A549 (cell line): ENCODE data around the gene TMEM183A. TPM values are rescaled to one million over a fixed set of nuclear protein-coding genes. Genes with fewer than 3 reads are reported as not detected.
A peak's percentile ranks its signal among the peaks of the same experiment; 100 is the strongest.

Source experiments
- CBX8 ChIP-seq: fragments of 200-600 bp; sonication (generic); IDR thresholded peaks from 2 replicates; pipeline ENCODE4 v1.6.1; 2016
- CEBPB ChIP-seq, 2 experiments: fragments of >200 bp in 1 of 2; sonication (Bioruptor Twin) in 1 of 2; formaldehyde crosslinking in 1 of 2; IDR thresholded peaks; 2 replicates each; pipeline ENCODE4 v1.6.1; 2012 to 2016
- E2F6 ChIP-seq: IDR thresholded peaks from 2 replicates; pipeline ENCODE4 v1.6.1; 2012; ENCODE audit warnings: low read depth, borderline replicate concordance
- EHF ChIP-seq: fragments of 250-450 bp; sonication (Bioruptor Pico); IDR thresholded peaks from 2 replicates; pipeline ENCODE4 v1.5.0; 2020; ENCODE audit warnings: mild to moderate bottlenecking
- ELK1 ChIP-seq: fragments of 150-350 bp; IDR thresholded peaks from 2 replicates; pipeline ENCODE4 v1.6.1; 2014; ENCODE audit warnings: low read depth, mild to moderate bottlenecking, low read length
- EP300 ChIP-seq, 2 experiments: fragments of >200 bp; sonication (Bioruptor Twin); formaldehyde crosslinking; IDR thresholded peaks; 2 replicates in 1 of 2; 3 replicates in 1 of 2; pipeline ENCODE4 v1.6.1; 2016 to 2017
- ESRRA ChIP-seq: fragments of 150-350 bp; IDR thresholded peaks from 2 replicates; pipeline ENCODE4 v1.6.1; 2014; ENCODE audit warnings: mild to moderate bottlenecking, low read length, borderline replicate concordance
- FOSB ChIP-seq: fragments of 250-450 bp; sonication (Bioruptor Pico); IDR thresholded peaks from 2 replicates; pipeline ENCODE4 v1.5.0; 2020; ENCODE audit warnings: mild to moderate bottlenecking, moderate library complexity
- FOSL2 ChIP-seq, 2 experiments: fragments of 450-650 bp in 1 of 2; fragments of >200 bp in 1 of 2; sonication (Bioruptor Twin) in 1 of 2; formaldehyde crosslinking; IDR thresholded peaks; 2 replicates each; pipeline versions ENCODE4 v1.5.0 to v1.6.1; 2016 to 2020; ENCODE audit warnings: mild to moderate bottlenecking in 1 of 2, moderate library complexity in 1 of 2
- FOXS1 ChIP-seq: fragments of 250-450 bp; sonication (Bioruptor Pico); IDR thresholded peaks from 2 replicates; pipeline ENCODE4 v1.5.0; 2020; ENCODE audit warnings: mild to moderate bottlenecking, moderate library complexity
- GATA3 ChIP-seq: IDR thresholded peaks from 2 replicates; pipeline ENCODE4 v1.6.1; 2012; ENCODE audit warnings: borderline replicate concordance
- HDAC2 ChIP-seq: fragments of 200-600 bp; sonication (generic); IDR thresholded peaks from 2 replicates; pipeline ENCODE4 v1.6.1; 2016
- HOXB13 ChIP-seq: fragments of 250-450 bp; sonication (Bioruptor Pico); IDR thresholded peaks from 2 replicates; pipeline ENCODE4 v1.5.0; 2020; ENCODE audit warnings: low read depth, mild to moderate bottlenecking, moderate library complexity
- HOXB5 ChIP-seq: fragments of 250-450 bp; sonication (Bioruptor Pico); IDR thresholded peaks from 2 replicates; pipeline ENCODE4 v1.5.0; 2020; ENCODE audit warnings: mild to moderate bottlenecking, moderate library complexity
- KDM1A ChIP-seq: fragments of 200-600 bp; sonication (generic); IDR thresholded peaks from 2 replicates; pipeline ENCODE4 v1.6.1; 2016; ENCODE audit warnings: low read depth, mild to moderate bottlenecking
- MAFK ChIP-seq: fragments of 450-650 bp; IDR thresholded peaks from 2 replicates; pipeline ENCODE4 v1.6.1; 2014; ENCODE audit not compliant: partially characterized antibody
- MAZ ChIP-seq: fragments of 150-350 bp; IDR thresholded peaks from 2 replicates; pipeline ENCODE4 v1.6.1; 2014; ENCODE audit warnings: antibody characterized with exemption, low read depth, low read length, borderline replicate concordance
- NFE2L2 ChIP-seq: fragments of 150-350 bp; conservative IDR thresholded peaks from 2 replicates; pipeline ENCODE4 v1.6.1; 2014; ENCODE audit warnings: low read length
- NPAS2 ChIP-seq: fragments of 250-450 bp; sonication (Bioruptor Pico); IDR thresholded peaks from 2 replicates; pipeline ENCODE4 v1.8.0; 2022; ENCODE audit warnings: mild to moderate bottlenecking, moderate library complexity, borderline replicate concordance
- NR3C1 ChIP-seq: fragments of >200 bp; sonication (Bioruptor Twin); formaldehyde crosslinking; IDR thresholded peaks from 3 replicates; pipeline ENCODE4 v1.6.1; 2017
- PBX3 ChIP-seq: IDR thresholded peaks from 2 replicates; pipeline ENCODE4 v1.6.1; 2012
- POLR2A ChIP-seq: IDR thresholded peaks from 2 replicates; pipeline ENCODE4 v1.6.1; 2012; ENCODE audit warnings: mild to moderate bottlenecking, low read length
- RARB ChIP-seq: fragments of 250-450 bp; sonication (Bioruptor Pico); IDR thresholded peaks from 2 replicates; pipeline ENCODE4 v1.8.0; 2021; ENCODE audit warnings: mild to moderate bottlenecking, moderate library complexity
- RFX5 ChIP-seq: fragments of 450-650 bp; IDR thresholded peaks from 2 replicates; pipeline ENCODE4 v1.7.1; 2014; ENCODE audit warnings: antibody characterized with exemption, mild to moderate bottlenecking, moderate library complexity
- RNF2 ChIP-seq: fragments of 200-600 bp; sonication (generic); IDR thresholded peaks from 2 replicates; pipeline ENCODE4 v1.6.1; 2016; ENCODE audit warnings: low read depth, mild to moderate bottlenecking, antibody characterized with exemption, moderate library complexity, borderline replicate concordance
- SMC3 ChIP-seq: fragments of >200 bp; sonication (Bioruptor Twin); formaldehyde crosslinking; IDR thresholded peaks from 3 replicates; pipeline ENCODE4 v1.6.1; 2018; ENCODE audit warnings: inconsistent platforms
- TFCP2L1 ChIP-seq: fragments of 250-450 bp; sonication (Bioruptor Pico); IDR thresholded peaks from 2 replicates; pipeline ENCODE4 v1.5.0; 2021; ENCODE audit warnings: mild to moderate bottlenecking
- TP53 ChIP-seq: fragments of 250-450 bp; sonication (Bioruptor Pico); IDR thresholded peaks from 2 replicates; pipeline ENCODE4 v1.5.0; 2021; ENCODE audit warnings: mild to moderate bottlenecking, moderate library complexity
- USF2 ChIP-seq: fragments of 450-650 bp; IDR thresholded peaks from 2 replicates; pipeline ENCODE4 v1.6.1; 2014; ENCODE audit warnings: antibody characterized with exemption
- ZFP36 ChIP-seq: fragments of 450-650 bp; IDR thresholded peaks from 2 replicates; pipeline ENCODE4 v1.6.1; 2014; ENCODE audit warnings: borderline replicate concordance; ENCODE audit not compliant: partially characterized antibody
- ZNF302 ChIP-seq: fragments of 250-450 bp; sonication (Bioruptor Pico); IDR thresholded peaks from 2 replicates; pipeline ENCODE4 v1.9.0; 2021; ENCODE audit warnings: inconsistent platforms, mild to moderate bottlenecking, moderate library complexity
- polyA plus RNA-seq, 4 experiments: library from polyadenylated mRNA; depleted of rRNA in 3 of 4; stranded (reverse); fragments of >200 nt; fragmentation: RNase III in 1 of 4; extraction: RNeasy Plus Mini Kit Qiagen cat#74134 plus additional on column Dnase treatment in 1 of 4; gene quantifications; 2 replicates in 3 of 4; 3 replicates in 1 of 4; pipeline ENCODE4 v1.2.3, GENCODE V29; 2011 to 2017

The TMEM183A gene
- polyA plus RNA-seq, 2 of the 4 experiments (the other 2 are of a cell fraction) = 48.4 to 114 TPM

GRCh38 chr1:203006948-203007871, at the start of gene TMEM183A (continued):
- peak; percentile 83 for TF ChIP-seq RFX5
- TF ChIP-seq FOSL2 (IDR thresholded peaks at IDR 0.05) = no peak
- no peak for TF ChIP-seq FOSL2 (CRISPR knock-in tag; IDR thresholded peaks at IDR 0.05)
- no peak for TF ChIP-seq MAFK
- peak; percentile 29; the same call in 1 of the 2 replicates for TF ChIP-seq GATA3
- no peak for TF ChIP-seq RARB (CRISPR knock-in tag)
- TF ChIP-seq SMC3 = no peak
- TF ChIP-seq CEBPB (IDR thresholded peaks at IDR 0.05) = no peak
- TF ChIP-seq PBX3 = no peak
- TF ChIP-seq ELK1 = no peak
- no peak for TF ChIP-seq KDM1A
- no peak for TF ChIP-seq EHF (CRISPR knock-in tag)
- no peak for TF ChIP-seq ZFP36
- TF ChIP-seq USF2 = no peak
- TF ChIP-seq FOSB = peak; percentile 39; the same call in 1 of the 2 replicates
- TF ChIP-seq HDAC2 = no peak
- TF ChIP-seq ESRRA = no peak
- TF ChIP-seq ZNF302 = no peak
- TF ChIP-seq TP53 = peak; percentile 76; the same call in 1 of the 2 replicates
- TF ChIP-seq HOXB13 (CRISPR knock-in tag) = no peak
- TF ChIP-seq NR3C1 = no peak
- TF ChIP-seq MAZ = no peak
- no peak for TF ChIP-seq TFCP2L1 (CRISPR knock-in tag)
- TF ChIP-seq NPAS2 = no peak
- TF ChIP-seq RNF2 = no peak
- TF ChIP-seq NFE2L2 = no peak
- TF ChIP-seq EP300 (IDR thresholded peaks at IDR 0.05) = no peak
- no peak for TF ChIP-seq HOXB5 (CRISPR knock-in tag)
- peak; percentile 91 for TF ChIP-seq POLR2A
- no peak for TF ChIP-seq CBX8
- peak; percentile 62; the same call in 1 of the 2 replicates for TF ChIP-seq E2F6
- no peak for TF ChIP-seq FOXS1
- TF ChIP-seq, all 56 proteins: peak for 13
